ENCODE measurements around the gene ST3GAL5. TPM values are rescaled to one million over a fixed set of nuclear protein-coding genes. Genes with fewer than 3 reads are reported as not detected.

The ST3GAL5 gene
- total and polyA plus RNA-seq, 2 of the 8 experiments (the other 6 are each of a cell fraction or from before 2014, with no cell fraction given), result 1.9 to 4.5 TPM

GRCh38 chr2:85797263-85797660 is 91.5 kb downstream of the ST3GAL5 start:
- Histone ChIP-seq H3K56ac (replicated peaks; ENCODE audit: insufficient read length, low read depth, low read length) (no peak overlapping the region), H3K23me2 (ENCODE audit: low read depth, low read length) (no peaks in the 10 kb centered on the region), H3K79me2 (ENCODE audit: control insufficient read depth in 1 of 2, insufficient read depth in 2 of 2, low read length in 2 of 2) (no peaks in the 10 kb centered on the region), H3K4ac (replicated peaks; ENCODE audit: insufficient read length, low read depth, low read length) (no peak overlapping the region), H4K20me1 (replicated peaks in 1 of 2; ENCODE audit: control insufficient read depth in 1 of 2, insufficient read depth in 2 of 2, low read length in 2 of 2) (no peaks in the 10 kb centered on the region), H4K8ac (ENCODE audit: extremely low read depth, insufficient read depth, low read length) (no peak overlapping the region), H3K4me3 (ENCODE audit: extremely low read depth in 1 of 4, insufficient read depth in 2 of 4, low read depth in 3 of 4, low read length in 4 of 4) (no peak overlapping the region), H2BK5ac (ENCODE audit: low read depth, low read length) (no peak overlapping the region), H3K4me1 (replicated peaks in 1 of 4; ENCODE audit: control insufficient read depth in 3 of 4, insufficient read depth in 4 of 4, low read length in 3 of 4) (no peaks in the 10 kb centered on the region; a peak in 1 of 7 replicates), H4K5ac (ENCODE audit: insufficient read length, low read depth, low read length) (no peak overlapping the region), H2AFZ (ENCODE audit: low read length) (no peak overlapping the region), H3K4me2 (ENCODE audit: insufficient read depth in 1 of 2, low read depth in 2 of 2, low read length in 2 of 2) (no peak overlapping the region), H2BK15ac (ENCODE audit: low read length) (no peak overlapping the region), H3K27ac (ENCODE audit: low read depth, low read length) (no peak overlapping the region), H2BK12ac (ENCODE audit: low read depth, low read length) (peak overlapping the region; percentile 50; the same call in 1 of the 2 replicates), H3K14ac (ENCODE audit: insufficient read length) (no peak overlapping the region), H2AK5ac (ENCODE audit: low read depth, low read length) (no peak overlapping the region), H3K79me1 (ENCODE audit: low read depth, low read length) (no peaks in the 10 kb centered on the region), H2BK120ac (replicated peaks; ENCODE audit: low read depth, low read length) (no peak overlapping the region), H3K9ac (replicated peaks in 1 of 4; ENCODE audit: extremely low read depth in 1 of 4, low read depth in 3 of 4, low read length in 3 of 4) (no peak overlapping the region), H3K27me3 (replicated peaks in 1 of 4; ENCODE audit: control insufficient read depth in 3 of 4, extremely low read depth in 1 of 4, insufficient read depth in 3 of 4, low read length in 3 of 4) (no peaks in the 10 kb centered on the region; a peak in 2 of 7 replicates), H2BK20ac (ENCODE audit: low read length) (no peak overlapping the region), H4K91ac (replicated peaks; ENCODE audit: insufficient read length, low read length) (no peak overlapping the region), H3K23ac (ENCODE audit: insufficient read length) (no peak overlapping the region), H3K36me3 (ENCODE audit: control insufficient read depth in 2 of 4, insufficient read depth in 4 of 4, low read length in 3 of 4) (no peaks in the 10 kb centered on the region), H3K9me3 (ENCODE audit: insufficient read depth in 2 of 2, low read depth in 1 of 2, low read length in 1 of 2) (no peaks in the 10 kb centered on the region), H3K18ac (ENCODE audit: extremely low read depth, low read length) (no peak overlapping the region)
- 86% methylated on average over 13 of the region's 13 CpGs; no CpG with 5 or more reads in 1 of the 2 experiments for WGBS, 2 experiments (ENCODE audit: extremely low coverage in 1 of 2, insufficient coverage in 1 of 2, insufficient read length in 1 of 2, insufficient replicate concordance in 2 of 2, low coverage in 1 of 2, low lambda C conversion rate in 2 of 2, missing lambda C conversion rate in 1 of 2)
- ChIA-PET CTCF (ENCODE audit: partially characterized antibody) (interaction anchor here (0.6 to 4.7 kb wide), 22 partner anchors 14 to 90 kb away, joined by 3 to 58 read pairs (median 4); partner anchors contain the start of gene ATOH8), POLR2A (ENCODE audit: partially characterized antibody) (no interaction called here)
- no peak for TF ChIP-seq GABPA (IDR thresholded peaks at IDR 0.05; ENCODE audit: borderline replicate concordance, insufficient read depth, low read length)
- FAIRE-seq (no peak), DNase-seq (ENCODE audit: low read depth in 1 of 2, low spot score in 2 of 2) (no peak)

Data from H1 (cell line).